MV-4-11 (cell line): ENCODE data around the gene MAEA.

ENCODE experiments used
- DNase-seq: peaks from one replicate; lab custom pipeline; 2025; lab: John Stamatoyannopoulos, UW

MAEA gene

DNA sequence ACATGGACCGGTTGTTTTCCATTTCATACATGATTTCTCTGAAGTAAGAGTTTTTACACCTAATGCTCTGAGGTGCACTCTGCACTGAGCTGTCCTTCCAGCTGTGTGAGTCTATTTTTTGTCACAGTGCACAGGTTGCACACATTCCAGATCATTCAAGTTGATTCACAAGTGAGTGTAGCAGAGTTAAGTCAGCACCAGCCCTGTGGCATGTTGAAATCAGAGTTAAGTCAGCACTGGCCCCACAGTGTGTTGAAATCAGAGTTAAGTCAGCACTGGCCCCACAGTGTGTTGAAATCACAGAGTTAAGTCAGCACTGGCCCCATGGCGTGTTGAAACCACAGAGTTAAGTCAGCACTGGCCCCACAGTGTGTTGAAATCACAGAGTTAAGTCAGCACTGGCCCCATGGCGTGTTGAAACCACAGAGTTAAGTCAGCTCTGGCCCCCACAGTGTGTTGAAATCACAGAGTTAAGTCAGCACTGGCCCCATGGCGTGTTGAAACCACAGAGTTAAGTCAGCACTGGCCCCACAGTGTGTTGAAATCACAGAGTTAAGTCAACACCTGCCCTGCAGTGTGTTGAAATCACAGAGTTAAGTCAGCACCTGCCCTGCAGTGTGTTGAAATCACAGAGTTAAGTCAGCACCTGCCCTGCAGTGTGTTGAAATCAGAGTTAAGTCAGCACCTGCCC, 45.6 kb downstream of the MAEA start:
- DNase-seq: peak; percentile 63

DNA sequence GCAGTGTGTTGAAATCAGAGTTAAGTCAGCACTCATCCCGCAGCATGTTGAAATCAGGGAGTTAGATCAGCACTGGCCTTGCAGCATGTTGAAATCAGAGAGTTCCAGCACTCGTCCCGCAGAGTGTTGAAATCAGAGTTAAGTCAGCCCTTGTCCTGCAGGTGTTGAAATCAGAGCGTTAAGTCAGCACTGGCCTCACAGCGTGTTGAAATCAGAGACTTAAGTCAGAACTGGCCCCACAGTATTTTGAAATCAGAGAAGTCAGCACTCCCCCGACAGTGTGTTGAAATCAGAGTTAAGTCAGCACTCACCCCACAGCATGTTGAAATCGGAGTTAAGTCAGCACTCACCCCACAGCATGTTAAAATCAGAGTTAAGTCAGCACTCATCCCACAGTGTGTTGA, 46.4 kb downstream of the MAEA start:
- DNase-seq: peak; percentile 82

DNA sequence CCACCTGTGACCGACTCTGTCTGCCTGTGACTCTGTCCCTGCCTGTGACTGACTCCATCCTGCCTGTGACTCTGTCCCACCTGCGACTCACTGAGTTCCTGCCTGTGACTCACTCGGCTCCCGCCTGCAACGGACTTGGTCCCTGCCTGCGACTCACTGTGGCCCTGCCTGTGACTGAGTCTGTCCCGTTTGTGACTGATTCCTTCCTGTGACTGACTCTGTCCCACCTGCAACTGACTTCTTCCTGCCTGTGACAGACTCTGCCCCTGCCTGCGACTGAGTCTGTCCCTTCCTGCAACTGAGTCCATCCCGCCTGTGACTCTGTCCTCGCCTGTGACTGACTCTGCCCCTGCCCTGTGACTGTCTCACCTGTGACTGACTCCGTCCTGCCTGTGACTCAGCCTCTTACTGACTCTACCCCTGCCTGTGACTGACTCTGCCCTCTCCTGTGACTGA, 47.7 kb downstream of the MAEA start:
- no peak for DNase-seq

DNA sequence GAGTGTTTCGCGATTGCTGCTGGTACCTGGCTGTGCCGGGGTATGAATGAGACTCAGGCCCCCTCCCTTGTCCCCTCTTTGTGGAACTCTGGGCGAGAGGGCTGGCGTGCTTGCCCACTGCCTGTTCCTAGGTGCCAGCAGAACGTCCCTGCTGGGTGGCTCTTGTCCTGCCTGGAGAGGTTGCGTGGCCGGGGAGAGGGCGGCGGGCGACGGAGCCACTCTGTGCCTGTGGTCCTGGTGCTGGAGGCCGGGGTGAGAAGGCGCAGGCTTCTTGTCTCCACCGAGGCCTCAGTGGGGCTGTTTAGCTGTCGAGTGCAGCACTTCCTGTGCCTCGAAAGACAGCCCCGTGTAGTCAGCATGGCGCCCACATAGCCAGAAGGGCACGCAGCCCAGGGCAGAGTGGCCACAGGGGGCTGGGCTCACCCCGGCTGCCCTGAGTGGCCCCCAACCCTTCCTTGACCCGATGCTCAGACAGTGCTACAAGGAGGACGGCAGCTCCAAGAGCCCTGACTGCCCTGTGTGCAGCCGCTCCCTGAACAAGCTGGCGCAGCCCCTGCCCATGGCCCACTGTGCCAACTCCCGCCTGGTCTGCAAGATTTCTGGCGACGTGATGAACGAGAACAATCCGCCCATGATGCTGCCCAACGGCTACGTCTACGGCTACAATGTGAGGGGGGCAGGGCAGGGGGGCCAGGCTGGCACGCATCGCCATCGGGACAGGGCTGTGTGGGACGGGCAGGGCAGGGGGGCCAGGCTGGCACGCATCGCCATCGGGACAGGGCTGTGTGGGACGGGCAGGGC, 48.5 kb downstream of the MAEA start:
- DNase-seq: no peak

DNA sequence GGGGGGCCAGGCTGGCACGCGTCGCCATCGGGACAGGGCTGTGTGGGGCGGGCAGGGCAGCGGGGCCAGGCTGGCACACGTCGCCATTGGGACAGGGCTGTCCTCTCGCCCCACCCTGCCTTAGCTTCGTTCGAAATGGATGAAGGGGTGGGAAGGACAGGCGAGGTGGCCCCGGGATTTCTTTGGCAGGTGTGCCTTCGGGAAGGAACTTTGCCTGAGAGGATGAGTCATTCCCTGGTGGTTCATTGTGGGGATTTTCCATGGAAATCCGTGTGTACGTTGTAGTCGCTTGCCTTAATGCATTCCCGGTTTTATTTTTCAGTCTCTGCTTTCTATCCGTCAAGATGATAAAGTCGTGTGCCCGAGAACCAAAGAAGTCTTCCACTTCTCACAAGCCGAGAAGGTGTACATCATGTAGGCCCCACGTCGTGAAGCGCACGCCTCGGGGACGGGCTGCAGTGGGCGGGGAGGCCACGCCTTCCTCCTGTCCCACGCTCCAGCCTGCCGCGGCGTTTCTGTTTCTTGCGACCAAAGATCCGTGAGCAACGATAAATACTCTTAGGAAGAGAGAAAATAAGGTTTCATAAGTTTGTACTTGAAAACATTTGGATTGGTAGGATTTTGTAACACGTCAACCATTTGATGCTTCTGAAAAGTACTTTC, 49.2 kb downstream of the MAEA start:
- no peak for DNase-seq

DNA sequence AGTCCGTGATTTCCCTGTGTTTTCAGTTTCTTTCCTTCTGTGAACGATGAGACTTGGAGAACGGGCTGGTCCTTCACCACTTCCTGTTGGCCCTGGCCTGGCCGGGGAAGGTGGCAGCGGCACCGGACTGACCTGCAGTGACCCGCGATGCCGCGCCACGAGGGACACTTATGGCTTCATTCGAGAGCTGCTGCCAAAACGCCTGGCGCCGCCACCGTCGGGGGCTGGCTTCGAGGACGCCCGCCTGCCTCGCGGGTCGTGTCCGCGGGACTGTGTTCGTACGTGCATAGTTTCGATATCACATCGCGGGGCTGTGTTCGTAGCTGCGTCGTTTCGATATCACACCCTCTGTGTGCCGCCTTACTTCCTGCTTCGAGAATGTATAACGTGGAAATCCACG, 49.8 kb downstream of the MAEA start:
- DNase-seq: no peak

DNA sequence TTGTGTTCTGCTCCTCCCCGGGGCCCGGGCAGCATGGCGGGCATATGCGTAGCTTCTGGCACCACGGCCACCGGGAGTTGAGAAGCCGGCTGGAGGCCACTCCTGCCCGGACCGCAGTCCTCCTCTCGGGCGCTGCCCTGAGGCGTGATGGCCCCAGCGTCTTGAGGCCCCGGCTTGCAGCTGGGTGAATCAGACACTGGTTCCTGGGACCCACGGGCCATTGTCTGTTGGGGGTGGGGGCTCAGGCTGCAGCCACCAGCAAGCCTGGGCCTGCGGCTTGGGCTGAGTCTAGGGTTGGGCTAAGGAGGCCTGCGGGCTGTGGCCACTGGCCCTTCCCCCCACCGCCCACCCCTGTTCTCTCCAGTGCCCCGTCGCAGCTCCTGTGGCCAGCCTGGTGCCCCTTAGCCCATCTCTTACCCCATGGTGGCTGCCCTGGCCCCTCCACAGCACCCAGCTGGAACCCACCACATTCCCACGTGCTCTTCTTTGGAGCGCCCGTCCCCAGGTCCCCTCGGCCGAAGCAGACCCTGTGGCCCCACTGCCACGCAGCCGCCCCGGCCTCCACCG, 50.6 kb downstream of the MAEA start:
- no peak for DNase-seq

DNA sequence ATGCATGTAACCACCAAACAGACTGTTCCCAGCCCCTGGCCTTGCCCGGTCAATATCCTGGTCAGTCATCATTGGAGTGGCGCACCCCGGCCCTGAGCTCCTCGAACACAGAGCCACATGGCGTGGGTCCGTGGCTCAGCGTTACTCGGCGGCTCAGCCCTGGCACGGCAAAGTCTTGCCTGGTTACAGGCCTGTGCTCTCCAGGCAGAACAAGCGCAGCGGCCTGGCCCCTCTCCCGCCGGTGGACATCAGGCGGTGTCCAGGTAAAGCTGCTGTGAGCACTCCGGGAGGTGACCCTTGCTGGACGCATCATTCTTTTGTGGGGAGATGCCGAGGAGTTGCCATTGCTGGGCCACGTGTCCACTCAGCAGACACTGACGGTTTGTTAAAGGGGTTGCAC, 51.2 kb downstream of the MAEA start:
- DNase-seq: no peak

DNA sequence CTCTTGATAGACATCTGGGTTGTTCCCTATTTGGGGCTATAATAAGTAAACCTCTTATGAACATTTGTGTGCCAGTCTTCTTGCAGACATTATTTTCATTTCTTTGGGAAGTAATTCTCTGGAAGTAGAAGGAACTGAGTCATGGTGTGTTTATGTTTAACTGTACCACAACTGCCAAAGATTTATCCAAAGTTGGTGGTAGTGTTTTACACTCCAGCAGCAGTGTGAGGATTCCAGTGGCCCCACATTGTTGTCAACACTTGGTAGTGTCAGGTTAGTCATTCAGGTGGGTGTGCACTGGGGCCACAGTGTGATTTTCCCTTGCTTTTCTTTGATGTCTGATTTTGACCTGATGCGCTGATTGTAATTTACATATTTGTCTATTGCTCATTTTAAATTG, 52.3 kb downstream of the MAEA start:
- no peak for DNase-seq

DNA sequence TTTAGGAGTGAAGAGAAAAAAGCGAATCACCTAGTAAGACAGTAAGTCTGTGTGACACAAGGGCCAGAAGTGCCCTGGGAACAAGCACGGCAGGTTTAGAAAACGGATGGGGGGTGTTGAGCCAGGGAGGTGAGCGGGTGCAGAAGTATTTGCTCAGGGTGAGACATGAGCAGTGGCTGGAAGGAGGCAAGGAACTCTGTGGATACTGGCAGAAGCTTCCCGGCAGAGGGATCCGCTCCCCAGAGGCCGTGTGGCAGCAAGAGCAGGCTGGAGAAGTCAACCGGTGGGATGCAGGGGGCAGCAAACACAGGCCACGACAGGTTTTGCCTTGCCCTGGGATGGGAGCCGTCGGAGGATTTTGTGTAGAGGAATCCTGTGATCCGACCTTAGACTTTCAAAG, 55.0 kb downstream of the MAEA start:
- no peak for DNase-seq

DNA sequence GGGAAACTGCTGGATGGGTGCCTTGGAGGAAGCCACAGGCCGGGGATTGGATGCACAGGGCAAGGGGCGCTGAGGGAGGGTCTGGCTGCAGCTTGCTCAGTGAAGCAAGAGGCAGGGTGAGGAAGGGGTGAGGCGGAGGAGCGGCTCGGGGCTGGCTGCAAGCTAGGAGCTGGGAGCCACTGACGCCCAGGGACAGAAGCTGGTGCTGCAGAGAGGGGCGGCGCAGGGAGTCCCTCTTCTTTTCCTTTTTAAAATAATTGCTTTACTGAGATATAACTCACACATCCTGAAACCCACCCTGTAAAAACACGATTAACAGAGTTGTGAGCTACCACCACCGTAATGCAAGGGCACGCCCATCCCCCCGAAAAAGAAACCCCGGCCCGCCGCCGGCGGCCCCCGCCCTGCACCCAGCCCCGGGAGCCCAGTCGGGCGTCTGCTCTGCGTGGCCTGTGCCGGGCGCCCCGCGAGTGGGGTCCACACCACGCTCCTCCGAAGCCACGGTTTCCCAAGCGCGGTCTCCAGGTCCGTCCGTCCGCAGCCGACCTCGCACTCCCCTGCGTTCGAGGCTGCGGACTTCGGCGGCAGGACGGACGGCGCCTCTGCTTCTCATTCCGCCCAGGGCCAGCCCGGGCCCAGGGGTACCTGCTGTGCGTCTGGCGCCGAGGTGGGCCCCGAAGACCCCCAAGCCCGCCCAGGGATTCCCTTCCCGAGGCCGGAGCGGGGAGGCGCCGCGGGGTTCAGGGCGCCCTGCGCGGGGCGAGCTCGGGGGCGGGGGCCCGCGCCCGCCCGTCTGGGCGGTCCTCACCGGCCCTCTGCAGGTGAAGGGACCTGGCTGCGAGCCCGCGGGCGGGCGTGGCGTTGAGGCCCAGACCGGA, 56.5 kb downstream of the MAEA start:
- DNase-seq: peak; percentile 20

DNA sequence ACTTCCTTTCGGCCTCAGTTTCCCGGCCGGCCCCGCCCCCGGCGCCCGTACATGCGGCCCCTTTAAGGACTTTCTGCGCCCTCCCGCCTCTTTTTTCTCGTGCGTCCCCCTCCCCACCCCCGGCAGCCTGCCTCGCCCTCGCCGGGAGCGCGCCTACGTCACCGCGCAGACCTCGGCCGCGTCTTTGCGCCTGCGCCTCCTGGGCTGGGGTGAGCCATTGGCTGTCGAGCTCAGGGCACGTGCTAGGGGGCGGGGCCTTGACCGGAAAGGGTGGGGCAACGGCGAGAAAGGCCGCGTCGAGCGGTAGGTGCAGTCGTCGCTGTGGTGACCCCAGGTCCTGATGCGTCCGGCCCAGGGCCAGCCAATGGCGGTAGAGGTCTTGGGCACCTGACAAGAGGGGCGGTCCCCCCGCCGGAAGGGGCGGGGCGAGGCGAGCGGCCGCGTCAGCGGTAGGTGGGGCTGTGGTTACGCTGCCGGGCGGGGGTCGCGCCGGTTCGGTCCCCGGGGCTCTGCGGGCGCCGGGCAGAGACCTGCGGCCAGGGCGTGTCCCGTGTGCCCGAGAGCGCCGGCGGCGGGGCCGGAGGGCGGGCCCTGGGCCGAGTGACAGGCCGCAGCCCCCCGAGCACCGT, 57.2 kb downstream of the MAEA start, which contains the start of gene UVSSA:
TSS of gene UVSSA (plus strand) at position 428 of the 629 bp plus-strand sequence. CDS start 884 bp downstream, outside the sequence.
- peak; percentile 99 for DNase-seq

DNA sequence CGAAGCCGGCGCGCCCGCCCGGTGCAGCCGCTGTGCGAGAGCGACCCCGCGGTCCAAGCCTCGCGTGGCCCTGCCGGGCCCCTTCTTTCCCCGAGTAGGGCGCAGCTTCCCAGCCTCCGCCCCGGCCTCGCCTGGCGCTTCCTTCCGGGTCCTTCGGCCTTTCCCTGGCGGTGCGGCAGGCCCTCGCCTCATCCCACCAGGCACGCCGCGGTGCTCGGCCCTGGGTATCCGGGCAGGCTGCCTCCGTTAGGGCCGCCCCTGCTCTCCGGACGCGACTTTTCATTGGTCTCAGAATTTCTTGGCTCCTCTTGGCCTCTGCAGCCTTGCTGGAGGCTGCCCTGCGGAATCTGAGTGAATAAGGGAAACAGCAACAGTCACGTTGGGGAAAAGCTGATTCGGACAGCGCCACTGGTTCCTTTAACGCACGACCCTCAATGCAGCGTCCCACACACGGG, 57.7 kb downstream of the MAEA start:
- peak; percentile 46 for DNase-seq

DNA sequence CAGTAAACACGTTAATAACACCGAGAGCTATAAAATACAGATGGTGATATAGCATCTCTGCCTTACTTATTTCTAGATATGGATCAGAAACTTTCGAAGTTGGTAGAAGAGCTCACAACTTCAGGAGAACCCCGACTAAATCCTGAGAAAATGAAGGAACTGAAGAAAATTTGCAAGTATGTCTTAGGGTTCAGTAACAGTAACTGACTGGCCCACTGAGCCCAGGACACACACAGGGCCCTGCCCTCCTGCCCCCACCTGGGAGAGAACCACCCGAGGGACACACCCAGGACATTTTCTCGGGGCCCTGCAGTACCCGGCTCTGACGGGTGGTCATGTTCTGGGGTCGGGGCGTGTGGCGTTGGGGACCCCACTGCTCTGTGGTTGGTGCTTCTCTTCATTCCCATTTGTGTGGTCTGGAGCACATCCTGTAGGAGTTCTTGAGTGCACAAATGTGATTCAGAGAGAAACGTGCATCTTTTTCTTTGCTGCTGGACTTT, 58.4 kb downstream of the MAEA start:
- DNase-seq: no peak

DNA sequence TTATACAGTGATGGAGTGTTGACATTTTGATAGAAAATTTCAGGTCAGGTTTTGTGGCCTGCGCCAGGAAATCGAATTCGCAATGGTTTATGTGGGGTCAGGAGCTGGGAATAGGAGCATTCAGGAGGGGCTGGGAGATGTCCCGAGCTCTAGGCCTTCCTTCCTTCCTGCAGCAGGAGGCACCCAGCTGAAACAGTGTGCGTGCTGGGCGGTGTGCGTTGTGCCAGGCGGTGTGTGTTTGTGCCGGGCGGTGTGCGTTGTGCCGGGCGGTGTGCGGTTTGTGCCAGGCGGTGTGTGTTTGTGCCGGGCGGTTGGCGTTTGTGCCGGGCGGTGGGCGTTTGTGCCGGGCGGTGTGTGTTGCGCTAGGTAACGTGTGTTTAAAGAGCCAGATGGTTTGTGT, 59.1 kb downstream of the MAEA start:
- no peak for DNase-seq

DNA sequence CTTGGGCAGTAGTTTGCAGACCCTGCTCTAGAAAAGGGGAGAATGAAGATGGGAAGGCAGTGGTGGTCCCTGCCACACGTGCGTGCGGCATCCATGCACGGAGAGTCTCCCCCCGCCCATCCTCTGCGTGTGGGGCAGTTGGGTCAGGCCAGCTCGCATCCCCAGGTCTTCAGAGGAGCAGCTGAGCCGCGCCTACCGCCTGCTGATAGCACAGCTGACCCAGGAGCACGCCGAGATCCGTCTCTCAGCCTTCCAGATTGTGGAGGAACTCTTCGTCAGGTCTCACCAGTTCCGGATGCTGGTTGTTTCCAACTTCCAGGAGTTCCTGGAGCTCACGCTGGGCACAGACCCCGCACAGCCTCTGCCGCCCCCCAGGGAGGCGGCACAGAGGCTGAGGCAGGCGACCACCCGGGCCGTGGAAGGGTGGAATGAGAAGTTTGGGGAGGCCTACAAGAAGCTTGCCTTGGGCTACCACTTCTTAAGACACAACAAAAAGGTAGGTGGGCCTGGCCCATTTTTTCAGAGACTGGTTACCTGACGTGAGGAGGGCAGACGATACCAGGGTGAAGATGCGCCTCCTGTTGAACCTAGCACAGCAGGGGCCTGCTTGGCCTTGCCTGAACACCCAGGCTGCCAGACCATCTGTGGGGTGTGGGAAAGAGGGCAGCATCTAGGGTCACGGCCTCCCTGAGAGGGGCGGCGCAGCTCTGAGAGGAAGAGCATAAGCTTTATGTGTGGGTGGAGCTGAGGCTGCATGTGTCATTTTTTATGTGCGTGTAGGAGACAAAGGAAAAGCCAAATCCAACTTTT, 59.9 kb downstream of the MAEA start:
- DNase-seq: peak; percentile 16

DNA sequence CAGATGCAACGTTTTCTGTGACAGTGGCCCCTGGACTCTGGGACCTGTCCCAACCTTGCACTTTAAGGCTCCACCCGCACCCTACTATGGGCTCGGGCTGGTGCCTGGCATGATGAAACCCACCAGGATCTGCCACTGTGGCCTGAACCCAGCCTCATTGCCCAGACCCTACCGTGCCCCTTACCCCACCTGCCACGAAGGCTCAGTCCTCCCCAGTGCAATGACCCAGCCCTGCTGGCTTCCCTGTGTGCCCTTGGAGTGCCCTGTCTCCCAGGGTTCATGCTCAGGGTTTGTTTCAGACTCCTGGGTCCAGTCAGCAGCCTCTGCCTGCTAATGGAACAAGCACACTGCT, 60.5 kb downstream of the MAEA start:
- no peak for DNase-seq

DNA sequence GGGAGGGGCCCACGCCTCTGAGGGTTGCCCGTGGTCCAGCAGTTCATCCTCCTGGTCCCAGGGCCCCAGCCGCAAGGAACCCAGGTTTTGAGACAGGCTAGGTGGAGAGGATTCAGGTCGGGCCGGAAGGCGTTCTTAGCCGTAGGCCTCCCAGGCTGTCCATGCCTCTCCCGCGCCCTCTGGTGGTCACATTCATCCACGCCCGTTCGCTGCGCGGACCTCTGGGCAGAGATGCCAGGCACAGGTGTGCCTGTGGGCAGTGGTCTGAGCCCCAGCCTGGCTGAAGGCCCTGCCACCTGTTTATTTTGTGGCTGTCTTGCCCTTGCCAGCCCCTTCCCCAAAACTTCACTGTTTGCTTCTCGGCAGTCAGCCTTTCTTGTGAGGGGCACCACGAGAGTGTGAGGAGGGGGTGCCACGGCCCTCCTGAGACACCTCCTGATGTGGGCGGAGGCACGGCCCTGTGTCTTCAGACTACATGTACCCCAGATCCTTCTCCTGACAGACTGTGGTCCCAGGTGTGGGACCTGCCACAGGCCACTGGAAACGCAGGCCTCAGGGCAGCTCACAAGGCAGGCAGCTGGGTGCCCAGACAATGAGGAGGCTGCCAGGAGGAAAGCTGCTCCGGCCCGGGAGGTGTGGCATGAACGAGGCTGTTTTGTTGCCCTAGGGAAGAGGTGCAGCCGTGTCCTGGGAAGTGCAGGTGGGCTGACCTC, 62.3 kb downstream of the MAEA start:
- peak; percentile 49 for DNase-seq

DNA sequence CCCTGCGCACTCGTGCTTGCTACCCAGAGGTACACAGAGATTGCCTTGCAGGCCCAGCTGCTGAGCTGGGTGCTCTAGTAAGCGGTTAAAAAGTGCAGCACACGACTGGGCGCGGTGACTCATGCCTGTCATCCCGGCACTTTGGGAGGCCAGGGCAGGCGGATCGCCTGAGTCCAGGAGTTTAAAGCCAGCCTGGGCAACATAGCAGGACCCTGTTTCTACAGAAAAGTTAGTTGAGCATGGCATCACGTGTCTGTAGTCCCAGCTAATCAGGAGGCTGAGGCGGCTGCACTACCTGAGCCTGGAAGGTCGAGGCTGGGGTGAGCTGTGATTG, 62.8 kb downstream of the MAEA start:
- no peak for DNase-seq
